ENCODE data around the gene OSBPL5. TPM values are rescaled to one million over a fixed set of nuclear protein-coding genes. Genes with fewer than 3 reads are reported as not detected.

Gene OSBPL5
- total and polyA plus RNA-seq, 2 of the 4 experiments (the other 2 are of a cell fraction): 14.9 to 22.3 TPM

DNA sequence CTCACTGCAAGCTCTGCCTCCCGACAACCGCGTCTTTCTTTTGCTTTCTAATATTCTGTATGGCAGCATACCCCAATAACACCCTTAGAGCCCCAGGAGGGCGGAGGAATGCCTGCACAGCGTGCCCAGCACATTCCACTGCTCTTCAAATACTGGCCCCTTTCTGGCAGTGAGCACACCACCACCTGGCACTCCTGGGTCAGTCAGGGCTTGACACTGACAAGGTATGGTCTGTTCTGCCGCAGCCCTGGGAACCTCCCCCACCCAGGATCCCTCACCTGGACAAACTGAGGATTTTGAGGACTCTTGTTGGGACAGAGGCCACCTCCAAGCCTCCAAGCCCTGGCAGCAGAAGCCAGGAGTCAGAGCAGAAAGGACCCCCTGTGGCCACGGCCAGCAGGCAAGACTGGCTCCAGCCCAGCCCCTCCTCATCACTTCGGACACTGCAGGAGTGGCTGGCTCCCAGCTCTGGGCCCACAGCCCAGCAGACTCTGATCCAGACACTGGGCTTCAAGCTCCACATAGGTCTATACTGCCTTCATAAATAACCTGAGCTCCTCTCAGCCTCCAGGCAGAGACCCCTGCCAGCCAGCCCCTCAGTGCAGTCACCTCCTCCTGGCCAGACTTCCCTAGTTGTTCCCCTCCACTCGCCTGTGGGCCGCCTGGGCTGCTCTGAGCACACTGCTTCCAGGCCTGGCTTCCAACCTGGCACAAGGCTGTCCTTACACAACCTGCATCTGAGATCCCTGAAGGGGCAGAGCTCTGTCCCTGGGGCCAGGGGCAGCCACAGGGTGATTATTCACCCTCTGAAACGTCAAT lies 122.4 kb downstream of the OSBPL5 start:
- Histone ChIP-seq H3K4me3 (ENCODE audit: insufficient read depth, low read depth, low read length) (no peak overlapping the region), H2AK5ac (ENCODE audit: low read depth, low read length) (no peak overlapping the region), H2AFZ (replicated peaks; ENCODE audit: low read length, poor library complexity) (no peak overlapping the region), H3K14ac (replicated peaks; ENCODE audit: low read depth, low read length) (no peak overlapping the region), H3K9ac (ENCODE audit: low read depth, low read length) (no peak overlapping the region), H3K27ac (ENCODE audit: insufficient read depth, low read length) (no peak overlapping the region), H2BK5ac (ENCODE audit: low read depth, low read length, poor library complexity, severe bottlenecking) (no peak overlapping the region), H3K36me3 (ENCODE audit: control insufficient read depth, insufficient read depth, low read length) (peaks cover 57% of the 10 kb centered on the region), H3K9me3 (ENCODE audit: control insufficient read depth, insufficient read depth, low read length) (no peaks in the 10 kb centered on the region), H4K5ac (ENCODE audit: low read depth, low read length) (no peak overlapping the region), H4K20me1 (ENCODE audit: insufficient read depth, low read length) (peaks cover 95% of the 10 kb centered on the region), H2BK20ac (ENCODE audit: low read depth, low read length) (no peak overlapping the region), H3K23ac (ENCODE audit: low read depth, low read length) (no peak overlapping the region), H3K9me1 (ENCODE audit: insufficient read depth, low read length) (peaks cover 28% of the 10 kb centered on the region), H2BK120ac (ENCODE audit: low read depth, low read length) (no peak overlapping the region), H3K27me3 (ENCODE audit: control insufficient read depth, insufficient read depth, low read length) (no peaks in the 10 kb centered on the region), H4K91ac (ENCODE audit: insufficient read depth, low read depth, low read length) (no peak overlapping the region), H3K4ac (ENCODE audit: low read depth, low read length) (no peak overlapping the region), H3K4me1 (ENCODE audit: control insufficient read depth, insufficient read depth, low read length) (peaks cover 4% of the 10 kb centered on the region; the same call in 1 of the 2 replicates), H3K4me2 (ENCODE audit: low read depth, low read length) (no peak overlapping the region), H2BK15ac (ENCODE audit: low read depth, low read length) (no peak overlapping the region), H3K79me1 (ENCODE audit: low read depth in 1 of 2, low read length in 2 of 2) (peaks cover 23 to 87% of the 10 kb centered on the region in 2 experiments), H3K56ac (ENCODE audit: extremely low read depth, insufficient read depth, low read length) (no peak overlapping the region), H4K8ac (ENCODE audit: low read depth in 2 of 2, low read length in 2 of 2) (no peak overlapping the region), H2AK9ac (replicated peaks; ENCODE audit: low read depth, low read length, poor library complexity) (no peak overlapping the region), H3K18ac (ENCODE audit: low read depth, low read length) (no peak overlapping the region)
- ATAC-seq (ENCODE audit: low read depth) (no peak), DNase-seq (no peak)
- intact Hi-C loops (cut with micrococcal nuclease) (no loop called here), dilution Hi-C loops (cut with HindIII; ENCODE audit: low sequenced_read_pairs, unreplicated experiment) (no loop called here), in situ Hi-C loops (cut with MboI; ENCODE audit: low sequenced_read_pairs) (loop anchor here (5.0 kb wide), 1 partner anchor 50 kb away; no protein-coding TSS in a partner anchor)
- ChIA-PET POLR2A (ENCODE audit: unreplicated experiment) (no interaction called here), CTCF (no interaction called here)
- 84% methylated on average over 6 of the region's 11 CpGs; no CpG with 5 or more reads in 1 of the 2 experiments for WGBS, 2 experiments (ENCODE audit: extremely low coverage in 2 of 2, insufficient read length in 1 of 2)
- TF ChIP-seq POLR2A (IDR thresholded peaks at IDR 0.05; ENCODE audit: low read depth, low read length) (no peak), RAD21 (IDR thresholded peaks at IDR 0.05; ENCODE audit: low read length) (no peak), FOS (IDR thresholded peaks at IDR 0.05; ENCODE audit: low read depth, low read length) (no peak), RCOR1 (IDR thresholded peaks at IDR 0.05; ENCODE audit: insufficient replicate concordance, low read length) (no peak), MXI1 (IDR thresholded peaks at IDR 0.05; ENCODE audit: borderline replicate concordance, low read depth, low read length) (no peak), MAFK (IDR thresholded peaks at IDR 0.05; ENCODE audit: low read depth, low read length) (no peak)
- TF ChIP-seq, protein P1, sequence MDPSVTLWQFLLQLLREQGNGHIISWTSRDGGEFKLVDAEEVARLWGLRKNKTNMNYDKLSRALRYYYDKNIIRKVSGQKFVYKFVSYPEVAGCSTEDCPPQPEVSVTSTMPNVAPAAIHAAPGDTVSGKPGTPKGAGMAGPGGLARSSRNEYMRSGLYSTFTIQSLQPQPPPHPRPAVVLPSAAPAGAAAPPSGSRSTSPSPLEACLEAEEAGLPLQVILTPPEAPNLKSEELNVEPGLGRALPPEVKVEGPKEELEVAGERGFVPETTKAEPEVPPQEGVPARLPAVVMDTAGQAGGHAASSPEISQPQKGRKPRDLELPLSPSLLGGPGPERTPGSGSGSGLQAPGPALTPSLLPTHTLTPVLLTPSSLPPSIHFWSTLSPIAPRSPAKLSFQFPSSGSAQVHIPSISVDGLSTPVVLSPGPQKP (IDR thresholded peaks at IDR 0.05; ENCODE audit: borderline replicate concordance, low read depth, low read length): no peak
- TF ChIP-seq, protein P2, sequence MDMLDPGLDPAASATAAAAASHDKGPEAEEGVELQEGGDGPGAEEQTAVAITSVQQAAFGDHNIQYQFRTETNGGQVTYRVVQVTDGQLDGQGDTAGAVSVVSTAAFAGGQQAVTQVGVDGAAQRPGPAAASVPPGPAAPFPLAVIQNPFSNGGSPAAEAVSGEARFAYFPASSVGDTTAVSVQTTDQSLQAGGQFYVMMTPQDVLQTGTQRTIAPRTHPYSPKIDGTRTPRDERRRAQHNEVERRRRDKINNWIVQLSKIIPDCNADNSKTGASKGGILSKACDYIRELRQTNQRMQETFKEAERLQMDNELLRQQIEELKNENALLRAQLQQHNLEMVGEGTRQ (IDR thresholded peaks at IDR 0.05; ENCODE audit: low read depth, low read length): no peak
- TF ChIP-seq, protein P3, sequence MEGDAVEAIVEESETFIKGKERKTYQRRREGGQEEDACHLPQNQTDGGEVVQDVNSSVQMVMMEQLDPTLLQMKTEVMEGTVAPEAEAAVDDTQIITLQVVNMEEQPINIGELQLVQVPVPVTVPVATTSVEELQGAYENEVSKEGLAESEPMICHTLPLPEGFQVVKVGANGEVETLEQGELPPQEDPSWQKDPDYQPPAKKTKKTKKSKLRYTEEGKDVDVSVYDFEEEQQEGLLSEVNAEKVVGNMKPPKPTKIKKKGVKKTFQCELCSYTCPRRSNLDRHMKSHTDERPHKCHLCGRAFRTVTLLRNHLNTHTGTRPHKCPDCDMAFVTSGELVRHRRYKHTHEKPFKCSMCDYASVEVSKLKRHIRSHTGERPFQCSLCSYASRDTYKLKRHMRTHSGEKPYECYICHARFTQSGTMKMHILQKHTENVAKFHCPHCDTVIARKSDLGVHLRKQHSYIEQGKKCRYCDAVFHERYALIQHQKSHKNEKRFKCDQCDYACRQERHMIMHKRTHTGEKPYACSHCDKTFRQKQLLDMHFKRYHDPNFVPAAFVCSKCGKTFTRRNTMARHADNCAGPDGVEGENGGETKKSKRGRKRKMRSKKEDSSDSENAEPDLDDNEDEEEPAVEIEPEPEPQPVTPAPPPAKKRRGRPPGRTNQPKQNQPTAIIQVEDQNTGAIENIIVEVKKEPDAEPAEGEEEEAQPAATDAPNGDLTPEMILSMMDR (conservative IDR thresholded peaks at IDR 0.05; ENCODE audit: low read depth, low read length): no peak
- BruUV-seq (replicated peaks): no TSS peak

Measured in IMR-90 (cell line).